Panc1 (cell line): Measurements from ENCODE around the gene TANGO2. TPM values are rescaled to one million over a fixed set of nuclear protein-coding genes. Genes with fewer than 3 reads are reported as not detected.

Experiments used
- ATAC-seq: fragments of 200-7000 bp; cut with Tn5 transposase; 2 replicates; pipeline ENCODE4 v1.9.1; 2020; ENCODE audit warnings: mild to moderate bottlenecking, moderate library complexity
- BruUV-seq: library from RNA; stranded (reverse); fragments of 400-500 nt; replicated peaks from 2 replicates; lab custom pipeline; 2021; lab: Mats Ljungman, UMichigan
- CTCF ChIA-PET: fragments of 300-600 bp; sonication (Branson Sonifier 250); formaldehyde crosslinking; loops from one replicate; lab custom pipeline; 2022; ENCODE audit warnings: antibody characterized with exemption; lab: Charles Lee
- POLR2A ChIA-PET: fragments of 300-600 bp; sonication (Branson Sonifier 250); formaldehyde crosslinking; loops from one replicate; lab custom pipeline; 2022; ENCODE audit warnings: antibody characterized with exemption; lab: Charles Lee
- DNase-seq: peaks from one replicate; pipeline ENCODE4 v3.0.0-alpha.2; 2010; ENCODE audit warnings: low read depth, low spot score
- H3K27ac ChIP-seq: 2 replicates; pipeline ENCODE4 v1.5.1; 2011; ENCODE audit warnings: mild to moderate bottlenecking, low read length, inconsistent platforms
- H3K27me3 ChIP-seq: fragments of 200-500 bp; sonication (Bioruptor generic); 2 replicates; pipeline ENCODE4 v1.6.0; 2014; ENCODE audit warnings: low read length, inconsistent platforms; ENCODE audit not compliant: control insufficient read depth, insufficient read depth
- H3K36me3 ChIP-seq: fragments of 200-500 bp; sonication (Bioruptor generic); 2 replicates; pipeline ENCODE4 v1.5.1; 2014; ENCODE audit warnings: inconsistent platforms, mild to moderate bottlenecking, low read length, moderate library complexity; ENCODE audit not compliant: control insufficient read depth, insufficient read depth
- H3K4me1 ChIP-seq: 2 replicates; pipeline ENCODE4 v1.5.1; 2011; ENCODE audit warnings: inconsistent platforms, mild to moderate bottlenecking, low read length, moderate library complexity; ENCODE audit not compliant: control insufficient read depth, insufficient read depth
- H3K4me3 ChIP-seq, 2 experiments: 2 replicates each; pipeline ENCODE4 v1.5.1; 2011 to 2012; ENCODE audit warnings: low read depth in 2 of 2, low read length in 2 of 2, mild to moderate bottlenecking in 2 of 2, inconsistent platforms in 1 of 2, moderate library complexity in 1 of 2
- H3K9me3 ChIP-seq: fragments of 200-500 bp; sonication (Bioruptor generic); 2 replicates; pipeline ENCODE4 v1.5.1; 2014; ENCODE audit warnings: low read depth, mild to moderate bottlenecking, inconsistent platforms, low read length, moderate library complexity; ENCODE audit not compliant: control insufficient read depth, insufficient read depth
- CTCF ChIP-seq: fragments of 450-650 bp; IDR thresholded peaks from 2 replicates; pipeline ENCODE4 v1.5.1; 2017; ENCODE audit warnings: mild to moderate bottlenecking
- POLR2AphosphoS5 ChIP-seq: IDR thresholded peaks from 2 replicates; pipeline ENCODE4 v1.6.1; 2012; ENCODE audit warnings: mild to moderate bottlenecking, low read depth, low read length, moderate library complexity
- REST ChIP-seq, 2 experiments: IDR thresholded peaks; 2 replicates each; pipeline ENCODE4 v1.6.1; 2011 to 2012; ENCODE audit warnings: low read depth in 2 of 2, control low read depth in 1 of 2, low read length in 1 of 2, mild to moderate bottlenecking in 1 of 2, moderate library complexity in 1 of 2; ENCODE audit not compliant: insufficient read depth in 1 of 2
- SIN3A ChIP-seq: IDR thresholded peaks from 2 replicates; pipeline ENCODE4 v1.6.1; 2012; ENCODE audit warnings: low read depth, mild to moderate bottlenecking, low read length, moderate library complexity, borderline replicate concordance; ENCODE audit not compliant: insufficient read depth
- TCF7L2 ChIP-seq: IDR thresholded peaks from 2 replicates; pipeline ENCODE4 v1.6.1; 2011; ENCODE audit warnings: mild to moderate bottlenecking, low read depth, low read length, inconsistent platforms
- in situ Hi-C: cut with HindIII; loops from 2 replicates; pipeline ENCODE4 v1.10.0; 2016; ENCODE audit warnings: low sequenced_read_pairs, low pct_unique_long_range_greater_than_20kb
- intact Hi-C: fragments of 100-400 bp; cut with micrococcal nuclease; formaldehyde crosslinking; loops from one replicate; pipeline ENCODE4 v1.10.0; 2022; ENCODE audit not compliant: unreplicated experiment
- total RNA-seq: library from RNA; stranded (reverse); gene quantifications from one replicate; pipeline ENCODE4 v1.2.1, GENCODE V29; 2021; ENCODE audit not compliant: unreplicated experiment

TANGO2 gene
- total RNA-seq, 1 experiment from 2014 or later, result 32.2 TPM

- intact Hi-C loops, result no loop called here
- Histone ChIP-seq H3K4me3 (no peak overlapping the region), H3K27me3 (no peaks in the 10 kb centered on the region), H3K27ac (no peak overlapping the region), H3K9me3 (no peaks in the 10 kb centered on the region), H3K36me3 (peaks cover 7% of the 10 kb centered on the region), H3K4me1 (peaks cover 2% of the 10 kb centered on the region; the same call in 1 of the 2 replicates)
- CTCF ChIA-PET, result no interaction called here
- no peak for TF ChIP-seq TCF7L2
- TF ChIP-seq REST (IDR thresholded peaks at IDR 0.05; ENCODE audit: insufficient read depth in 1 of 2, low read depth in 2 of 2, low read length in 1 of 2), result no peak
- DNase-seq (no peak), ATAC-seq (no peak)
- BruUV-seq, result no TSS peak
- in situ Hi-C loops, result no loop called here
- POLR2A ChIA-PET, result no interaction called here
These were observed 68.5 kb downstream of the TANGO2 start for GRCh38 chr22:20089226-20089976.

GRCh38 chr22:20089977-20090729 is 69.2 kb downstream of the TANGO2 start:
- H3K4me1 ChIP-seq, result no peaks in the 10 kb centered on the region
- ChIA-PET POLR2A (interaction anchor here (0.6 kb wide), 1 partner anchor 371 kb away, joined by 12 read pairs; no protein-coding TSS in a partner anchor), CTCF (no interaction called here)
- no TSS peak for BruUV-seq
- no peaks in the 10 kb centered on the region for H3K27me3 ChIP-seq
- no peak for DNase-seq
- H3K36me3 ChIP-seq, result peaks cover 7% of the 10 kb centered on the region
- ATAC-seq, result no peak
- no peak overlapping the region for H3K27ac ChIP-seq
- TF ChIP-seq REST (IDR thresholded peaks at IDR 0.05; ENCODE audit: insufficient read depth in 1 of 2, low read depth in 2 of 2, low read length in 1 of 2) (no peak), POLR2AphosphoS5 (no peak), SIN3A (no peak), CTCF (no peak), TCF7L2 (no peak)
- no peaks in the 10 kb centered on the region for H3K9me3 ChIP-seq
- no peak overlapping the region for H3K4me3 ChIP-seq
- in situ Hi-C loops, result no loop called here
- intact Hi-C loops, result no loop called here
